ENCODE measurements around the gene ATG7. TPM values are rescaled to one million over a fixed set of nuclear protein-coding genes. Genes with fewer than 3 reads are reported as not detected.

ATG7 gene
- total and polyA plus RNA-seq, 10 of the 15 experiments (the other 5 are each of a cell fraction or from before 2014, with no cell fraction given) = 13.5 to 49.5 (median 26.4) TPM

DNA sequence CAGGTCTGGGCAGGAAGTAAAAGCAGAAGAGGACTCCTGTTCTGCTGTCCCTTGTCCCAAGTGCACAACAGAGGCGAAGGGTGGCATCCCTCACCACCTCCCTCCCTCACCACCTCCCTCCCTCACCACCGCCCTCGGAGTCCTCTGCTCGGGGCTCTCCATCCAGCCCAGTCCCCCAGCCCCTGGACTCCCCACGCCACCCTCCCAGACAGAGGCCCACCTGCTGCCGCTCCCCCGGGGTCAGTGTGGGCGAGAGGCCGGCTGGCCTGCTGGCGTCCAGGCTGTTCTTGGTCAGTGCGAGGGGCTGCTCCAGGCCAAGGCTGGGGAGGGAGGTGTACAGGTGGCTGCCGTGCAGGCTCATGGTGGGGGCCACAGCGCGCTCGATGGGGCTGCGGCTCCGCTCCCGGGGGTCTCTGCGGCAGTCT is 292.4 kb downstream of the ATG7 start:
- no peak for FAIRE-seq
- Histone ChIP-seq H4K20me1 (ENCODE audit: control insufficient read depth, insufficient read depth) (no peaks in the 10 kb centered on the region; the same call in none of the 2 replicates), H3K27ac (ENCODE audit: control insufficient read depth, insufficient read depth) (no peak overlapping the region), H3K4me3 (no peak overlapping the region), H3K4me2 (ENCODE audit: control insufficient read depth, insufficient read depth) (no peak overlapping the region), H3K9ac (ENCODE audit: control insufficient read depth, insufficient read depth, low read length) (no peak overlapping the region), H3K79me2 (ENCODE audit: control insufficient read depth, insufficient read depth, low read length) (peaks cover 1% of the 10 kb centered on the region), H3K4me1 (ENCODE audit: control insufficient read depth, insufficient read depth, low read length) (no peaks in the 10 kb centered on the region), H3K36me3 (ENCODE audit: control insufficient read depth in 2 of 2, insufficient read depth in 2 of 2, low read length in 1 of 2) (peaks cover 11 to 26% of the 10 kb centered on the region in 2 experiments; a peak in 3 of 4 replicates), H3K9me3 (replicated peaks; ENCODE audit: control insufficient read depth, insufficient read depth, low read length) (no peaks in the 10 kb centered on the region), H3K27me3 (replicated peaks in 1 of 2; ENCODE audit: control insufficient read depth in 2 of 2, insufficient read depth in 2 of 2, low read length in 1 of 2) (no peaks in the 10 kb centered on the region), H2AFZ (ENCODE audit: control insufficient read depth, low read depth, low read length) (no peak overlapping the region)
- ChIA-PET RAD21 (ENCODE audit: unreplicated experiment) (no interaction called here), SMC1A (ENCODE audit: uncharacterized antibody, unreplicated experiment) (no interaction called here), POLR2A (no interaction called here), CTCF (no interaction called here)
- WGBS (ENCODE audit: insufficient coverage, insufficient replicate concordance, low lambda C conversion rate, missing lambda C conversion rate) = 88% methylated on average over 16 of the region's 19 CpGs
- intact Hi-C loops (cut with micrococcal nuclease; ENCODE audit: unreplicated experiment) (no loop called here), in situ Hi-C loops (cut with MboI) (no loop called here)
- ATAC-seq = no peak
- DNase-seq (ENCODE audit: low read depth, low spot score) = no peak
- TF ChIP-seq, protein P1, sequence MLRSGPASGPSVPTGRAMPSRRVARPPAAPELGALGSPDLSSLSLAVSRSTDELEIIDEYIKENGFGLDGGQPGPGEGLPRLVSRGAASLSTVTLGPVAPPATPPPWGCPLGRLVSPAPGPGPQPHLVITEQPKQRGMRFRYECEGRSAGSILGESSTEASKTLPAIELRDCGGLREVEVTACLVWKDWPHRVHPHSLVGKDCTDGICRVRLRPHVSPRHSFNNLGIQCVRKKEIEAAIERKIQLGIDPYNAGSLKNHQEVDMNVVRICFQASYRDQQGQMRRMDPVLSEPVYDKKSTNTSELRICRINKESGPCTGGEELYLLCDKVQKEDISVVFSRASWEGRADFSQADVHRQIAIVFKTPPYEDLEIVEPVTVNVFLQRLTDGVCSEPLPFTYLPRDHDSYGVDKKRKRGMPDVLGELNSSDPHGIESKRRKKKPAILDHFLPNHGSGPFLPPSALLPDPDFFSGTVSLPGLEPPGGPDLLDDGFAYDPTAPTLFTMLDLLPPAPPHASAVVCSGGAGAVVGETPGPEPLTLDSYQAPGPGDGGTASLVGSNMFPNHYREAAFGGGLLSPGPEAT (IDR thresholded peaks at IDR 0.05; ENCODE audit: low read depth) = no peak
- TF ChIP-seq TCF7 (IDR thresholded peaks at IDR 0.05; ENCODE audit: borderline replicate concordance) (no peak), CBX3 (IDR thresholded peaks at IDR 0.05; ENCODE audit: borderline replicate concordance, low read depth) (no peak), HDAC6 (IDR thresholded peaks at IDR 0.05; ENCODE audit: unreplicated experiment) (no peak), ZZZ3 (IDR thresholded peaks at IDR 0.05; ENCODE audit: control insufficient read depth, insufficient read length, low read depth) (no peak), SUPT20H (IDR thresholded peaks at IDR 0.05; ENCODE audit: borderline replicate concordance, control insufficient read depth, low read depth, low read length) (no peak), ZSCAN29 (IDR thresholded peaks at IDR 0.05) (no peak), IRF4 (IDR thresholded peaks at IDR 0.05; ENCODE audit: low read depth, low read length) (no peak), MEF2B (IDR thresholded peaks at IDR 0.05; ENCODE audit: partially characterized antibody, poor library complexity, severe bottlenecking) (no peak), IKZF2 (IDR thresholded peaks at IDR 0.05) (no peak), CHD2 (IDR thresholded peaks at IDR 0.05; ENCODE audit: borderline replicate concordance, low read depth, low read length) (no peak), CBFB (IDR thresholded peaks at IDR 0.05; ENCODE audit: low read depth) (no peak)
- TF ChIP-seq, protein P2, sequence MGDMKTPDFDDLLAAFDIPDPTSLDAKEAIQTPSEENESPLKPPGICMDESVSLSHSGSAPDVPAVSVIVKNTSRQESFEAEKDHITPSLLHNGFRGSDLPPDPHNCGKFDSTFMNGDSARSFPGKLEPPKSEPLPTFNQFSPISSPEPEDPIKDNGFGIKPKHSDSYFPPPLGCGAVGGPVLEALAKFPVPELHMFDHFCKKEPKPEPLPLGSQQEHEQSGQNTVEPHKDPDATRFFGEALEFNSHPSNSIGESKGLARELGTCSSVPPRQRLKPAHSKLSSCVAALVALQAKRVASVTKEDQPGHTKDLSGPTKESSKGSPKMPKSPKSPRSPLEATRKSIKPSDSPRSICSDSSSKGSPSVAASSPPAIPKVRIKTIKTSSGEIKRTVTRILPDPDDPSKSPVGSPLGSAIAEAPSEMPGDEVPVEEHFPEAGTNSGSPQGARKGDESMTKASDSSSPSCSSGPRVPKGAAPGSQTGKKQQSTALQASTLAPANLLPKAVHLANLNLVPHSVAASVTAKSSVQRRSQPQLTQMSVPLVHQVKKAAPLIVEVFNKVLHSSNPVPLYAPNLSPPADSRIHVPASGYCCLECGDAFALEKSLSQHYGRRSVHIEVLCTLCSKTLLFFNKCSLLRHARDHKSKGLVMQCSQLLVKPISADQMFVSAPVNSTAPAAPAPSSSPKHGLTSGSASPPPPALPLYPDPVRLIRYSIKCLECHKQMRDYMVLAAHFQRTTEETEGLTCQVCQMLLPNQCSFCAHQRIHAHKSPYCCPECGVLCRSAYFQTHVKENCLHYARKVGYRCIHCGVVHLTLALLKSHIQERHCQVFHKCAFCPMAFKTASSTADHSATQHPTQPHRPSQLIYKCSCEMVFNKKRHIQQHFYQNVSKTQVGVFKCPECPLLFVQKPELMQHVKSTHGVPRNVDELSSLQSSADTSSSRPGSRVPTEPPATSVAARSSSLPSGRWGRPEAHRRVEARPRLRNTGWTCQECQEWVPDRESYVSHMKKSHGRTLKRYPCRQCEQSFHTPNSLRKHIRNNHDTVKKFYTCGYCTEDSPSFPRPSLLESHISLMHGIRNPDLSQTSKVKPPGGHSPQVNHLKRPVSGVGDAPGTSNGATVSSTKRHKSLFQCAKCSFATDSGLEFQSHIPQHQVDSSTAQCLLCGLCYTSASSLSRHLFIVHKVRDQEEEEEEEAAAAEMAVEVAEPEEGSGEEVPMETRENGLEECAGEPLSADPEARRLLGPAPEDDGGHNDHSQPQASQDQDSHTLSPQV (IDR thresholded peaks at IDR 0.05) = no peak
- TF ChIP-seq, protein P3, sequence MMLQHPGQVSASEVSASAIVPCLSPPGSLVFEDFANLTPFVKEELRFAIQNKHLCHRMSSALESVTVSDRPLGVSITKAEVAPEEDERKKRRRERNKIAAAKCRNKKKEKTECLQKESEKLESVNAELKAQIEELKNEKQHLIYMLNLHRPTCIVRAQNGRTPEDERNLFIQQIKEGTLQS (IDR thresholded peaks at IDR 0.05; ENCODE audit: borderline replicate concordance, extremely low read depth, low read depth, low read length) = no peak
- TF ChIP-seq, protein P4, sequence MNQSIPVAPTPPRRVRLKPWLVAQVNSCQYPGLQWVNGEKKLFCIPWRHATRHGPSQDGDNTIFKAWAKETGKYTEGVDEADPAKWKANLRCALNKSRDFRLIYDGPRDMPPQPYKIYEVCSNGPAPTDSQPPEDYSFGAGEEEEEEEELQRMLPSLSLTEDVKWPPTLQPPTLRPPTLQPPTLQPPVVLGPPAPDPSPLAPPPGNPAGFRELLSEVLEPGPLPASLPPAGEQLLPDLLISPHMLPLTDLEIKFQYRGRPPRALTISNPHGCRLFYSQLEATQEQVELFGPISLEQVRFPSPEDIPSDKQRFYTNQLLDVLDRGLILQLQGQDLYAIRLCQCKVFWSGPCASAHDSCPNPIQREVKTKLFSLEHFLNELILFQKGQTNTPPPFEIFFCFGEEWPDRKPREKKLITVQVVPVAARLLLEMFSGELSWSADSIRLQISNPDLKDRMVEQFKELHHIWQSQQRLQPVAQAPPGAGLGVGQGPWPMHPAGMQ (IDR thresholded peaks at IDR 0.05; ENCODE audit: borderline replicate concordance) = no peak
- BruUV-seq (replicated peaks) = no TSS peak
